Liver (tissue), 9 donors: ENCODE results near the gene PARM1. TPM values are rescaled to one million over a fixed set of nuclear protein-coding genes. Genes with fewer than 3 reads are reported as not detected.

ENCODE experiments used
- DNase-seq: peaks from one replicate; pipeline ENCODE4 v3.0.0-alpha.2; 2017; ENCODE audit warnings: low spot score
- H3K27ac ChIP-seq, 2 donors: one replicate each; pipeline ENCODE4 v1.7.0; 2013; ENCODE audit warnings: inconsistent platforms in 2 of 2, low read length in 2 of 2, control low read depth in 1 of 2, low read depth in 1 of 2, mild to moderate bottlenecking in 1 of 2
- H3K27me3 ChIP-seq, 4 donors: one replicate each; pipeline versions ENCODE4 v1.6.1 to v1.7.0; 2013; ENCODE audit warnings: low read length in 3 of 4, inconsistent platforms in 1 of 4, mild to moderate bottlenecking in 1 of 4, moderate library complexity in 1 of 4; ENCODE audit not compliant: control insufficient read depth in 4 of 4, insufficient read depth in 4 of 4
- H3K36me3 ChIP-seq, 4 donors: one replicate each; pipeline versions ENCODE4 v1.6.1 to v1.7.0; 2013; ENCODE audit warnings: low read length in 3 of 4, mild to moderate bottlenecking in 3 of 4, low read depth in 1 of 4, moderate library complexity in 1 of 4; ENCODE audit not compliant: control insufficient read depth in 4 of 4, insufficient read depth in 3 of 4
- H3K4me1 ChIP-seq, 4 donors: one replicate each; pipeline versions ENCODE4 v1.6.1 to v1.7.0; 2013; ENCODE audit warnings: low read length in 3 of 4, mild to moderate bottlenecking in 3 of 4, moderate library complexity in 1 of 4; ENCODE audit not compliant: control insufficient read depth in 4 of 4, insufficient read depth in 4 of 4
- H3K4me3 ChIP-seq, 3 donors: one replicate each; pipeline versions ENCODE4 v1.6.1 to v1.7.0; 2013; ENCODE audit warnings: low read length in 3 of 3, control low read depth in 1 of 3, low read depth in 1 of 3, mild to moderate bottlenecking in 1 of 3
- H3K9ac ChIP-seq, 2 donors: one replicate each; pipeline ENCODE4 v1.7.0; 2013; ENCODE audit warnings: low read length in 2 of 2, mild to moderate bottlenecking in 2 of 2, moderate library complexity in 2 of 2, control low read depth in 1 of 2, low read depth in 1 of 2
- H3K9me3 ChIP-seq, 4 donors: one replicate each; pipeline versions ENCODE4 v1.6.1 to v1.7.0; 2013; ENCODE audit warnings: low read length in 3 of 4; ENCODE audit not compliant: control insufficient read depth in 4 of 4
- ATF3 ChIP-seq: IDR thresholded peaks from 2 replicates; pipeline ENCODE4 v1.6.1; 2016; ENCODE audit warnings: antibody characterized with exemption
- CTCF ChIP-seq: fragments of 150-350 bp; IDR thresholded peaks from 2 replicates; pipeline ENCODE4 v1.5.1; 2017; ENCODE audit warnings: improper control_type of control experiment, low read depth, low read length; ENCODE audit not compliant: missing input control
- EGR1 ChIP-seq, 2 donors: IDR thresholded peaks; 2 replicates each; pipeline ENCODE4 v1.6.1; 2016 to 2018; ENCODE audit warnings: antibody characterized with exemption in 2 of 2, low read depth in 2 of 2
- FOXA1 ChIP-seq: IDR thresholded peaks from 2 replicates; pipeline ENCODE4 v1.6.1; 2016; ENCODE audit warnings: antibody characterized with exemption
- FOXA2 ChIP-seq: IDR thresholded peaks from 2 replicates; pipeline ENCODE4 v1.6.1; 2016; ENCODE audit warnings: antibody characterized with exemption
- GABPA ChIP-seq, 2 donors: IDR thresholded peaks in 1 of 2; conservative IDR thresholded peaks in 1 of 2; 2 replicates each; pipeline ENCODE4 v1.6.1; 2016; ENCODE audit warnings: antibody characterized with exemption in 2 of 2, mild to moderate bottlenecking in 1 of 2, moderate library complexity in 1 of 2
- HNF4A ChIP-seq, 2 donors: conservative IDR thresholded peaks; 2 replicates each; pipeline ENCODE4 v1.6.1; 2016; ENCODE audit warnings: antibody characterized with exemption in 2 of 2, mild to moderate bottlenecking in 2 of 2
- HNF4G ChIP-seq: IDR thresholded peaks from 2 replicates; pipeline ENCODE4 v1.6.1; 2016; ENCODE audit warnings: antibody characterized with exemption
- JUND ChIP-seq, 2 donors: IDR thresholded peaks; 2 replicates each; pipeline ENCODE4 v1.6.1; 2016; ENCODE audit warnings: antibody characterized with exemption in 2 of 2
- NR2F2 ChIP-seq: IDR thresholded peaks from 2 replicates; pipeline ENCODE4 v1.6.1; 2016; ENCODE audit warnings: antibody characterized with exemption
- RAD21 ChIP-seq, 2 donors: IDR thresholded peaks; 2 replicates each; pipeline ENCODE4 v1.6.1; 2016; ENCODE audit warnings: antibody characterized with exemption in 2 of 2, mild to moderate bottlenecking in 2 of 2
- REST ChIP-seq: IDR thresholded peaks from 2 replicates; pipeline ENCODE4 v1.6.1; 2016; ENCODE audit warnings: antibody characterized with exemption, mild to moderate bottlenecking
- SP1 ChIP-seq: IDR thresholded peaks from 2 replicates; pipeline ENCODE4 v1.6.1; 2018; ENCODE audit warnings: antibody characterized with exemption, mild to moderate bottlenecking
- TAF1 ChIP-seq: conservative IDR thresholded peaks from 2 replicates; pipeline ENCODE4 v1.6.1; 2016; ENCODE audit warnings: antibody characterized with exemption, mild to moderate bottlenecking
- YY1 ChIP-seq: IDR thresholded peaks from 2 replicates; pipeline ENCODE4 v1.6.1; 2016; ENCODE audit warnings: antibody characterized with exemption, mild to moderate bottlenecking
- WGBS: extraction: QIAGEN DNeasy Blood & Tissue Kit; methylation state at CpG from one replicate; pipeline ENCODE4 v1.1.7; 2013; 5-methylcytosine and 5-hydroxymethylcytosine counted together
- polyA plus RNA-seq, 2 donors: library from polyadenylated mRNA; stranded (reverse) in 1 of 2; unstranded in 1 of 2; fragments of 200-250 nt in 1 of 2; fragments of >200 nt in 1 of 2; fragmentation: Nextera tagmentation in 1 of 2; extraction: Ambion mirVana in 1 of 2; gene quantifications; one replicate each; pipeline versions ENCODE4 v1.2.1 to v1.2.3, GENCODE V29; 2013 to 2015
- total RNA-seq, 2 donors: library from RNA; depleted of rRNA; stranded (reverse); fragments of >200 nt; gene quantifications; one replicate each; pipeline ENCODE4 v1.2.3, GENCODE V29; 2014
- TF ChIP-seq, protein P1 (sequence below): IDR thresholded peaks from 2 replicates; pipeline ENCODE4 v1.6.1; 2016; ENCODE audit warnings: antibody characterized with exemption
- TF ChIP-seq, protein P2 (sequence below): IDR thresholded peaks from 2 replicates; pipeline ENCODE4 v1.6.1; 2016; ENCODE audit warnings: antibody characterized with exemption
- donor health status: healthy.
- donor health status: healthy.
- donor health status: healthy.
- donor health status: healthy.
- donor health status: healthy.

Gene PARM1
- total and polyA plus RNA-seq, 4 donors, result 0.42 to 2.2 (median 0.74) TPM

DNA sequence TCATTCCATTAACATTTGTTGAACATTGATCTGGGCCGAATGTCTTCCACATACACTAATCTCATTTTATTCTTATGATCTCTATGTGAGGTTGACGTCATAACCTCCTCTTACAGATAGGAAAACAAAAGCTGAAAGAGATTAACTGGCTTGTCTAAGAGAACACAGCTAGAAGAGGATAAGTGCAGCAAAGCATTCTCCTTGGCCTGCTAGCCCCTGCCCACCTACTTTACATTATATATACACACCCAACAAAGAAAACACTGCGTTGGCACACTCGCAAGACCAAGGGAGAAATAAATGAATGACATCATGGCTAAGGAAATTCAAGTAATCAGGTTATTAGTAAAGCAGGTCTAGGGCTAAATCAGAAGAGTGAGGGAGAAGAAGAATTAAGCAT is 138.4 kb downstream of the PARM1 start:
- H3K9ac ChIP-seq, result no peak overlapping the region
- H3K4me1 ChIP-seq, result no peaks in the 10 kb centered on the region
- H3K36me3 ChIP-seq, result no peaks in the 10 kb centered on the region
- no peaks in the 10 kb centered on the region for H3K9me3 ChIP-seq
- 71% methylated on average over 4 of the region's 4 CpGs for WGBS
- no peak overlapping the region for H3K27ac ChIP-seq
- H3K4me3 ChIP-seq, result no peak overlapping the region
- no peaks in the 10 kb centered on the region for H3K27me3 ChIP-seq
- no peak for DNase-seq
- TF ChIP-seq FOXA1 (no peak), CTCF (no peak), JUND (IDR thresholded peaks at IDR 0.05) (no peak), TAF1 (no peak), HNF4A (conservative IDR thresholded peaks at IDR 0.05) (no peak), RAD21 (IDR thresholded peaks at IDR 0.05) (no peak), EGR1 (IDR thresholded peaks at IDR 0.05; ENCODE audit: low read depth in 2 of 2) (no peak), SP1 (no peak), ATF3 (no peak), YY1 (no peak), GABPA (IDR thresholded peaks at IDR 0.05 in 1 of 2, conservative IDR thresholded peaks at IDR 0.05 in 1 of 2) (no peak), REST (no peak), FOXA2 (no peak), HNF4G (no peak)
- TF ChIP-seq, protein P1, sequence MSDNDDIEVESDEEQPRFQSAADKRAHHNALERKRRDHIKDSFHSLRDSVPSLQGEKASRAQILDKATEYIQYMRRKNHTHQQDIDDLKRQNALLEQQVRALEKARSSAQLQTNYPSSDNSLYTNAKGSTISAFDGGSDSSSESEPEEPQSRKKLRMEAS, result no peak
- TF ChIP-seq, protein P2, sequence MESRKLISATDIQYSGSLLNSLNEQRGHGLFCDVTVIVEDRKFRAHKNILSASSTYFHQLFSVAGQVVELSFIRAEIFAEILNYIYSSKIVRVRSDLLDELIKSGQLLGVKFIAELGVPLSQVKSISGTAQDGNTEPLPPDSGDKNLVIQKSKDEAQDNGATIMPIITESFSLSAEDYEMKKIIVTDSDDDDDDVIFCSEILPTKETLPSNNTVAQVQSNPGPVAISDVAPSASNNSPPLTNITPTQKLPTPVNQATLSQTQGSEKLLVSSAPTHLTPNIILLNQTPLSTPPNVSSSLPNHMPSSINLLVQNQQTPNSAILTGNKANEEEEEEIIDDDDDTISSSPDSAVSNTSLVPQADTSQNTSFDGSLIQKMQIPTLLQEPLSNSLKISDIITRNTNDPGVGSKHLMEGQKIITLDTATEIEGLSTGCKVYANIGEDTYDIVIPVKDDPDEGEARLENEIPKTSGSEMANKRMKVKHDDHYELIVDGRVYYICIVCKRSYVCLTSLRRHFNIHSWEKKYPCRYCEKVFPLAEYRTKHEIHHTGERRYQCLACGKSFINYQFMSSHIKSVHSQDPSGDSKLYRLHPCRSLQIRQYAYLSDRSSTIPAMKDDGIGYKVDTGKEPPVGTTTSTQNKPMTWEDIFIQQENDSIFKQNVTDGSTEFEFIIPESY, result no peak

DNA sequence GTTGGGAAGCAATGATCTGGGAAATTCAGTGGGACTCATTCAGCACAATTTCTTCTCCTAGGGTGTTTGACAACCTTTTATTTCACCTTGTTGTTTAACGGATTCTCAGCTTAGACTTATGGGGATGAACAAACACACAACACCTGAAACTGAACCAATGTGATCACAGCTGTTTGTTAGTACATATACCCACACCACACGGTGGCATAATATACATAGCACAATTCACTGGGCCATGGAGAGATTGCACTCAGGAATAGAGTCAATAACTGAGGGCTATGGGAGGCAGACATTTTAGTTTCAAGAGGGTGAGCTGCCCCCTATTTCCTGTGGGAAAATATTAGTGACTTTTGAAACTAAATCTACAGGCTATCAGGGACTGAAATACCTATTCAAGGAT is 148.0 kb downstream of the PARM1 start:
- WGBS, result 78% methylated on average over 2 of the region's 2 CpGs
- DNase-seq, result no peak
- no peaks in the 10 kb centered on the region for H3K36me3 ChIP-seq
- H3K27me3 ChIP-seq, result peaks cover 0 to 3% (median 0%) of the 10 kb centered on the region in 4 donors
- no peak overlapping the region for H3K9ac ChIP-seq
- H3K9me3 ChIP-seq, result peaks cover 0 to 2% (median 0%) of the 10 kb centered on the region in 4 donors
- no peak overlapping the region for H3K4me3 ChIP-seq
- no peaks in the 10 kb centered on the region for H3K4me1 ChIP-seq
- no peak overlapping the region for H3K27ac ChIP-seq
- TF ChIP-seq, protein P2, result no peak
- TF ChIP-seq GABPA (IDR thresholded peaks at IDR 0.05 in 1 of 2, conservative IDR thresholded peaks at IDR 0.05 in 1 of 2) (no peak), RAD21 (IDR thresholded peaks at IDR 0.05) (no peak), REST (no peak), SP1 (no peak), HNF4G (no peak), TAF1 (no peak), NR2F2 (no peak), EGR1 (IDR thresholded peaks at IDR 0.05; ENCODE audit: low read depth in 2 of 2) (no peak)
